Fibroblast of the conjunctiva (primary cell): ENCODE measurements around the gene HPS1.

ENCODE experiments used
- DNase-seq: peaks from one replicate; pipeline ENCODE4 v3.0.0-alpha.2; 2010; ENCODE audit warnings: low read depth

The HPS1 gene

DNA sequence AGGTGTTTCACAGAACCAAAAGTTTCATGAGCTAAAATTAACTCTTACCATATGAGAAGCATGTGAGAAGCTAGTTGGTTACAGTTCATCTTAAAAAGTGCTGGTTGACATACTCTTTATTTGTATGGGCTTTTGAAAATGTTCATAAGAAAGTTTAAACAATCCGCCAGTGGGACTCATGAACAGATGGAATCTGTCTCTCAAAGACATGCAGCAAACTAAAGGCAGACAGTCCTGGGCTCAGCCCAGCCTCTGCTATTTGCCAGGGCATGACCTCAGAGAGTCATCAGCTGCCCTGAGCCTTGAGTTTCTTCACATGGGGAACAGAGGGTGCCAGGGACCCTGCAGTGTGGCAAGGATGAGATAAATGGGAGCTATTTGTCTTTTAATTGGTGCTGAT lies 35.0 kb downstream of the HPS1 start:
- no peak for DNase-seq

DNA sequence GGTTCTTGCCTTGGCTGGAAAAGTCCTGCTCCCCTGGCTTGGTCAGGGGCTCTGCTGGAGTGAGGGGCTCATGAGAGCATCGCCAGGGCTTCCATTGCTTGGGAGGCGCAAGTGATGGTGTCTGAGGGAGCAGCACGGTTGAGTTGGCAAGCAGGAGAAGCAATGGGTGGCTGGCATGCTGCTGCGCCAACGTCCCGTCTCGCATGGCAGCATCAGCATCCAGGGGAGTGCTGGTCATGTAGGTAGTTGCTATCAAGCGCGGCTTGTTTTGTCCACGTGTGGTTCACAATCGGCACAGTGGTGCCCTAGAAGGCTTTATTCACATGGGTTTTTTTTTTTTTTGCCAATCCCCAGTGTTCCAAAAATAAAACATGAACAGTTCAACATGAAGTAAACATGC lies 35.6 kb downstream of the HPS1 start:
- DNase-seq = no peak

DNA sequence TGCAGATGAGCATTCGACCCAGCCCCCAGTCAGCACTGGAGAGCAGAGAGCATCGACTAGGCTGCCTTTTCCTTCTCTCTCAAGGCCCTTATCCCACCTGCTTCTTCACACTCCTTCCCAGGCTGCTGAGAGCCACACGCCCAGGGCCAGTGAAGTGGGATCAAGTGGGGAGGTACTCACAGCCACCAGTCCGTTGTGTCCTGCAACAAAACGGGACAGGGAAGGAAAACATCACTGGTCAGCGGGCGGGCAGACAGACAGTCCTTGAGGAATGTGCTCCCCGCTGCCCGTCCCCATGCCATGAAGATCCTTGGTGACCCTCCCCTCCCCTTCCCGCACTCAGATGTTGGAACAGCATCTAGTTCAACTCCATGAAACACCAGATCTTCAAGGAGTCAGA lies 36.0 kb downstream of the HPS1 start:
- no peak for DNase-seq

DNA sequence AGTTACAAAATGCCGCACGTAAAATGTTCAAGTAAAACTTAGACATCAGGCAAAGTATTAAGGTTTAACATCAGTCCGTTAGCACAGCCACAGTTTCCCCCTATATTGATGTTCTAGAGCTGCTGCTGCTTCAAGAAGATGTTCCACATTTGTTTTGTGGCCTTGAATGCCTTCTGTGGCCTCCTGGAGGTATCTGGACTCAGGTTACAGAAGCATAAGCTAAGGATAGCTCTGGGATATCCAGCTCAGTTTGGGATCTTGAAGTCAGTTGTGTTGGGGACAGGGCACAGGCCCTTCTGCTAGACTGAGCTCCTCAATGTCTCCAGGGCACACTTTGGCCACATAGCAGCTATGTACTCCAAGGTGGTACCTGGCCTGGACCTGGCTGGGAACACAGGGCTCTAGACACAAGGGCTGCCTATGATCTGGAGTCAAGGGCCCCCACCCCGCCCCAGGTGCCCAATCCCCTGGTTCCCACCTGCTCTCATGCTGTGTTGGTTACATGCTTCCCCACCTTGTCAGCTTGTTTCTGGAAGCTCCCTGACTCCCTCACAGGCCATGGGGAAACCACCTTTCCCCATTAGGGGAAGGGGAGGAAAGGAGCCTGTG lies 36.5 kb downstream of the HPS1 start:
- DNase-seq = no peak

DNA sequence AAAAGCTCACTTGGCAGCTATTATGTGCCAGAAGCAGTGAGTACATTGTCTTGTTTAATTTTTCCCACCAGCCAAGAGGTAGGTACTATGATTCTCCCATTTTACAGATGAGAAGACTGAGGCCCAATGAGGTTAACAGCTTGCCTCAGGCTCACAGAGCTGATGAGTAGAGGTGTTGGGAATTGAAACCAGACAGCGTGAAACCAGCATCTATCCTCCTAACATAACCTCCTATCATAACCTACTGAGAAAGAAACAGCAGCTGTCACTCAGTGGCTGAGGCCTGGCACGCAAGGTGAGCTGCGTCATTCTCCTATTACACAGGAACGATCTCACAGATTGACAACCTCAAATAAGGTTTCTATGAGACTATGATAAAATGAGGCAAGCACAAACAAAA lies 37.9 kb downstream of the HPS1 start:
- no peak for DNase-seq

DNA sequence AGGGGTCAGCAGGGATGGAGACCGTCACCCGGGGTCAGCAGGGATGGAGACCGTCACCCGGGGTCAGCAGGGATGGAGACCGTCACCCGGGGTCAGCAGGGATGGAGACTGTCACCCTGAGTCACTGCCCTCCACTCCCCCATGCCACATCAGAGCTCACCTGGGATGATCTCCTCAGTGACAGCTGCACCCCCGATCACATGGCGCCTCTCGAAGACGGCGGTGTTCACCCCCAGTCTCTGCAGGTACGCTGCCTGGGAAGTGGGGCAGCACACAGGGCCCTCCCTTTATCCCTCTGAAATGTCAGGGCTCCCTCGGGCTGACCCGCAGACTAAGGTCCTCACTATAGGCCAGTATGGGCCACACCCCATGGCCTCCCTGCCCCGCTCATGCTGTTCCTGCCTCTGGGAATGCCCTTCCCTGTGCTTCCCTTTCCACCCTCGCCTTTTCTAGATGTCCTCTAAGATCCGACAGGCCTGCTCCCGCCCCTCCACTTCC lies 38.9 kb downstream of the HPS1 start:
- DNase-seq = no peak

DNA sequence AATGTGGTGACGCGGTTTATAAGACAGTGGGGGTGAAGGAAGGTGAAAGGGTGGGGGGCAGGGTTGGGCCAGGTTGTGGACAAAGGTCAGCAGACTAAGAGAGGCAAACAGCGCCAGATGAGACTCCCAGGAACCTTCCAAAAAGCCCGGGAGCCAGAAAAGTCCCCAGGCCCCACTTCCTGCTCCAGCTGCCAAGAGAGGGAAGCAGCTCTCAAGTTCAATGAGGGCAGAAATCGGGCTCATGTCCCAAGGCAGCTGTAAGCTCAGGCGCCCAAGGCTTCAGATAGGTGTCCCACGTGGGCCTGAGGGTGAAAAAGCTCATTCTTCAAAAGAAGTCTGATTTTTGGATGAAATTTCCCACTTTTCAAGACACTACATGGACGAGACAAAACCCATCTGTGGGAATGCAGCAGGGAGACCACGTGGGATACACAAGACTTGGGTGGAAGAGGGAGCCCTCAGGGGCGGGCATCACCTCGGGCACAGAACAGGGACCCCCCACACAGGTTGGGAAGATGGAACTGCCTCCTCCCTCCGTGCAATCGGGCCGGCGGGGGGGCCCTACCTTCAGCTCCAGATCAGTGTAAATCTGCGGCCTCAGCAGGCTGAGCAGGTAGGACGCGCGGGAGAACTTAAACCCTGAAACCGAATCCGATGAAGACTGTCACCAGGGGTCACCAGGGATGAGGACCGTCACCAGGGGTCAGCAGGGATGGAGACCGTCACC lies 39.6 kb downstream of the HPS1 start:
- no peak for DNase-seq

DNA sequence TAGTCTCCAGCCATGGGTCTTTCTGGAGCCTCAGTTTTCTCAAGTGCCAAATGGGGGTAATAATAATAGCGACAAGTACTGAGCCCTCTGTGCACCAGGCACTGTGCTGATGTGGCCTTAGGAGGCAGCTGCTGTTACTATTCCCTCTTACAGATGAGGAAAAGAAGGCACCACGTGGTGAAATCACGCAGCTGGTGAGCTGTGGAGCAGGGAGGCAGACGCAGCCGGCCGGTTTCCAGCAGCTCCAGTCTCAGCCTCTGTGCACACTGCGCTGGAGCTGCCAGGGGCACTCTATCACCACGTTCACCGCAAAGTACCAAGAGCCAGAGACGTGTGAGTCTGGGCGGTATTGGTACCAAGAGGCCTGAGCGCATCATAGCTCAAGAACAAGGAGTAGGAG lies 41.3 kb downstream of the HPS1 start:
- DNase-seq = no peak

DNA sequence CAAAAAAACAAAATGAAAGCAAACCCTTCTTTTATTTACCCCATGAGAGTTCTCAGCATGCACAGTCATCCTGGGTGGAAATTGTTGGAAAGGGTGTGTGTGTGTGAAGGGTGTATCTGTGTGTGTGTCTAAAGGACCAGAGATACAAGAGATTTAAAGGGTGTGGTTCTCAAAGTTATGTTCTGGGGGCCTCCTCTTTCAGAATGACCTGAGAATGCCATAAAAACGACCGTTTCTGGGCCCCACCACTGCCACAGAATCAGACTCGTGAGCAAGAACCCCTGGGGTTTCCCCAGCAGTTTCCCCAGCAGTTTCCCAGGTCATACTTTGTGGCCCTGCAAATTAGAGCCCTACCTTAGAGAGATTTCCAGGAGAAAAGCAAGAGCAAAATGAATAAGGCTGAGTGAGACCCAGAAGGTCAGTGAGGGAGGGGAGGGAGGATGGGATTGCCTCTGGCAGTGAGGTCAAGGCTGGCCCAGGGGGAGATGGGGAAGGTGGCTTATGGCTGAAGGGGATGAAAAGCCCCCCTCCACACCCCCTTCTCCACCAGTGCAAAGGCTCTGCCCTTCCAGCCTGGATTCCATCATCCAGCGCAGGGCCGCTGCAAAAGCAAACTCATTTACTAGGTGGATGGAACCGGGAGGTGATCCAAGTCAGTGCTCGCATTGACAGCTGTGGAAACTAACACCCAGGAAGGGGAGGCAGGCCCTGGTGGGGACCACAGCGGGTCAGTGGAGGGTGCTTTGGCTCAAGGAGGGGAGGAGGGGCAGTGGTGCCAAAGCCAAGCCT lies 42.0 kb downstream of the HPS1 start:
- DNase-seq = peak; percentile 50

DNA sequence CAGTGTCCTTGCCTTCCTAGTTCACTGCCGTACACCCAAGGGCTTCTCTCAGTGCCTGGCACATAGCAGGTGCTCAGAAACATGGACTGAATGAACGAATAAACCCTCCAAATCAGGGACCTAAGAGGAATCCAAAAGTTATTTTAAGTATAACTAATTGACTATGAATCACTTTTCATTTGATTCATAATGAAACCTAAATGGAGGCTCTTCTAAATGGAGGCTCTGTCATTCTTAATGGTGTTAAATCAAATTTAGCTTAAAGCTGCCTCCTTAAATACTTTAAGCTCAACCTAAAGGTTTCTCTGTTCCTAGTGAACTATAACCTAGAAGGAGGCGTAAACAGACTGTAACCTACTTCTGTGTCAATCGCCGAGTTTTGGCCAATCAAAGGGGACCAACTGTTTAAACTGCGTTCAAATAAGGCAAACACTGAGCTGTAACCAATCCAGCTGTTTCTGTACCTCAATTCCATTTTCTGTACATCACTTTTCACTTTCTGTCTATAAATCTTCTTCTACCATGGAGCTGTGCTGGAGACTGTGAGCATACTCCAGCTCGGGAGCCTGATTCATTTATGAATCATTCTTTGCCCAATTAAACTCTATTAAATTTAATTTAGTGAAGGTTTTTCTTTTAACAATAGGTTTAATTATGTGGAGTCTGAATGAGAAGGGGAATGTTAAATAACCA lies 42.8 kb downstream of the HPS1 start:
- DNase-seq = no peak

DNA sequence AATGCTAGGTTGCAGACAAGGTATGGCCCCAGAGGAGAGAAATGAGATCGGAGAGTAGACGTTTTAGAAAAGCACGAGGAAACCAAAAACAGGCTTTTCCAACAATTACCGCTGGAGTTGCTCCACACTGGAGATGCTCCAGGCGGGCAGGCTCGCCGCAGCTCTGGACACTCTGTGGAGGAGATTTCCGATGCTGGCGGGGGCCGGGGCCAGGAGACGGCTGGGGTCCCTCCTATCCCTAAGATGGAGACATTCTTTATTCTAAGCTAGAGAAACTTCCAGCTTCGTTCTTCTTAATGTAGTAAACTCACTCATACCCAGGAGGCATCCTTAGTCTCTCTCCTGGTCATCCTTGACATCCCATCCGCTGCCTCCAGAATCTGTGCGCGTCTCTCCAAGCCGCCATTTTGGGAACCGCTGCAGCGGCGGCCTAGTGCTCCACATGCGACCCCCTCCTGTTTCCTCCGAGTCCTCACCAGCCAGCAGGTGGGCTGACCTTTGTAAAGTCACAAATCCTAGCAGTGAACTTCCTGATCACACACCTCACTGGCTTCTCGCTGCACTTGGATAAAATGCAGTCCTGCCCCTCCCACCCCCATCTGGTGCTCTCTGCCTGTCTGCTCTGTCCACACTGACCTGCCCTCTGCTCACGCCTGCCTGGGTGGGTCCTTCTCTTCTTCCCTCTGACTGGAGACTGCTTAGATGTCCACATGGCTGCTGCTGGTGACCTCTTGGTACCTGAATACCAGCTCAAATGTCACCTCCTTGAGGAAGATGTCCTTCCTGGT lies 43.6 kb downstream of the HPS1 start:
- no peak for DNase-seq

DNA sequence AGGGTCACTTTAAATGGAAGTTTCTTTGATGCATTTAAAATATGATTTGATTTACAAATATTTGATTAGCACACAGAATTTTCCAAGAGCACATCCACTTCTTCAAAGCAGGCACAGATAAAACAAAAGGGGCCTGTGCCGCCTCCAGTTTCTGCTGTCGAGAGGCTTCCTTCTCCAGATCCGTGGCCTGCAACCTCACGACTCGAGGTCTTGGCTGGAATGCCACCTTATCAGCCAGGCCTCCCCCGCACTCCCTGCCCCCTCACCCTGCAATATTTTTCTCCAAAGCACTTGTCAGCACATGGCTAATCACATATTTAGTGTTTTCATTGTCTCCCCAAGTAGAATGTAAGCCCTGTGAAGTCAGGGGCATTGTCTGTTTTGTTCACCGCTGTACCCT lies 44.3 kb downstream of the HPS1 start:
- DNase-seq = no peak

DNA sequence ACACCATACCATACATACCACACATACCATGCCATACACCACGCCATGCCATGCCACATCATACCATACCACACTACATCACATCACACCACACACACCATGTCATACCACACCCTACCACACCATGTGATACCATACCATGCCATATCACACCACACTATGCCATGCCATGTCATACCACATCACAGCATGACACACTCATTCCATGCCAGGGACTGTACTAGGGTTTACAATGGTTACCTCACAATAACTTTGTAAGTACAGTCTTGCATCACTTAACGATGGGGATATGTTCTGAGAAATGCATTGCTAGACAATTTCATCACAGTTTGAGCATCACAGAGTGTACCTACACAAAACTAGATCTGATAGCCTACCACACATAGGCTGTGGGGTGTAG lies 46.3 kb downstream of the HPS1 start:
- no peak for DNase-seq

DNA sequence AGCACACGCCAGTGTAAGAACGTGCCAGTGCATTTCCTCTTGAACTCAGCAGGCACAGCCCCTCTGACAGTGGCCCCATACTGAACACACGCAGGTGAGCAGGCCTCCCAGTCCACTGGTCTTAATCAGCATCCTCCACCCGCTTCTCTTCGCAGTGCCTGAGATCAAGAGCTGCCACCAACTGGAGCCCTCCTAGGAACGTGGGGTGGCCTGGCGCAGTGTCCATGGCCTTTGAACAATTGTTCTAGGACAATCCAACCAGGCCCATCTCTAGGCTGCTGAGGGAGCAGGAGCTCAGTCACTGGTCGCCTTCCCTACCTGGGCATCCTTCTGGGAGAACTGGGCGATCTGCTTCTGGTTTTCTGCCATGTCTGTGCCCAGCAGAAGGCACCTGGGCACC lies 47.0 kb downstream of the HPS1 start:
- DNase-seq = no peak

DNA sequence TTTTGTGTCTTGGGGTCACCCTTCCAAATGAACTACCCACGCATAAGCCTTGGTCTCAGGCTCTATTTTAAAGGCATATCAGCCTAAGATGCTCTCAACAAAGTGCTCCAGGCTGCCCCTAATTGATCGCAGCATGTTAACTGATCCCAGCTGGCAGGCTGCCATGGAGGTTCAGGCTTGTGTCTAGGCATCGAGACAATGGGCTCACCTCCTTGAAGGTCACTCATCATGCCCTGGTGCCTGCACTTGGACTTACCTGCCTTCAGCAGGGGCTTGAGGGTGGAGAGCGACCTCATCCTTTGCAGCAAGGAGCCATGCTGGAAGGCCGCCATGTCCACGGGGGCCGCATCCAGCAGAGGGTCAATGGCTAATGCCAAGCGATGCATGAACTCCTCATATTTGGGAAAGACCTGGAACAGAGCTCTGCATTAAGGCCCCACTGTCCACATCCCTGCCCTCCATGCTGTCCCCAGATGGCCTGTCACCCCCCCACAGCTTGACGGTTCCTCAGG lies 49.6 kb downstream of the HPS1 start:
- no peak for DNase-seq

DNA sequence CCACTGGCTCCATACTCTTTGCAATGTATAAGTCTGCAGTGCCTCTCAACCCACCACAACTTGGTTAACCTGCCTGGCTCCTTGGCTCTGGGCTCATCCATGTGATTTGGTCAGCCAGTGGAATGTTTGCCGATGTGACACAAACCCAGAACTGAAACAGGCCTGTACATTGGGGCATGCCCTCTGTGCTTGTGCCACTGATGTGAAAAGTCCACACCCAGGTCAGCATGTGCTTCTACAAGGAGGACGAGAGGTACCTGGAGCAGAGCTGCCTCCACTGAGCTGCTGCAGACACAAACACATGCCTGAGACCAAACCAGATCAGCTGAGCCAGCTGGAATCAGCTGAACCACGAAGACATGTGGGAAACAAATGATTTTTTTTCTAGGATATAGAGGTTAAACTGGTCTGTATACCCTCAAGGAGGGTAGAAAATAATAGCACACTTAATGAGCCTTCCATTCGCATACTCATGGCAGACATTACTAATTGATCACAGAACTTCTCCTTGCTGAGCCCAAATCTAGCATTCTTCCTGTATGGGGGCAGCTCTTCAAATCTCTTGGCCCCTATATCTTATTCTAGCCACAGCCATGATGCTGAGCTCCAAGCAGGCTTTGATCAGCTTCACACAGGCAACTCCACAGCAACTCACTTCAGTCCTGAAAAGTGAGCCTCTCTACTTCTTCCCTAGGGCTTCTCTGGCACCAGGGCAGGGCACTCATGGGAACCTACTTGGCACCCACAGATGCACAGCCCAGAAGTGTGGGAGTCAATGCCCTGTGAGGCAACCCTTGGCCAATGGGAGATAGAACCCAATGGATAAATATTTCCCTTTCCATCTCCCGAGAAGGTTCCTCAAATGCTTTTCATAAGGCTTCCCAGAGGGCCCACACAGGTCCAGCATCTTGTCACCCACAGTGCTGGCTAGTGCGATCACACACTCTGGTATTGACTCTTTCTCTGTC lies 50.4 kb downstream of the HPS1 start:
- DNase-seq = no peak

DNA sequence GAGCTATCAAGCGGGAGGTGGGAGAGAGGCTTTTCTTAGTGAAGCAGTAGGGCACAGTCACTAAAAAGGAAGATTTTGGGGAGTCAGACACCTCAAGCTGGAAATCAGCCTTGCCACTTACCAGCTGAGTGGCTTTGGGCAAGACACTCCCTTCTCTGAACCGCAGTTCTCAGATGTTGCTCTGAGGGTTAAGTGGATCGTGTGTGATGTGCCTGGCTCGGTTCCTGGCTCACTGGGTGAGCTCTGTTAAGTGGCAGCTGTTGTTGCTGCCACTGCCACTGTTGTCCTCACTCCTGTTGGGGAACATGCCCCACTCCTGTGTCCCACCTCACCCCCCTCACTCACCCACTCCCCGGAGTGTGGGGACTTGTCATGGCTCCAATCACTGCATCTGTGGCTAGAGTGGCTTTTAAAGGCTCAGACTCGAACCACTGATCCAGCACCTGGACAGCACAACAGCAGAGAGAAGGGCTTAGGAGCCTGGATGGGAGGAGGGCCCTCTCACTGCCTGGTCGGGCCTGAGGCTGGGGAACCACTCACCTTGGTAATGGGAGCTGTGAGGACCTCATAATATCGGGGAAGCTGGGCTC lies 51.8 kb downstream of the HPS1 start:
- no peak for DNase-seq

DNA sequence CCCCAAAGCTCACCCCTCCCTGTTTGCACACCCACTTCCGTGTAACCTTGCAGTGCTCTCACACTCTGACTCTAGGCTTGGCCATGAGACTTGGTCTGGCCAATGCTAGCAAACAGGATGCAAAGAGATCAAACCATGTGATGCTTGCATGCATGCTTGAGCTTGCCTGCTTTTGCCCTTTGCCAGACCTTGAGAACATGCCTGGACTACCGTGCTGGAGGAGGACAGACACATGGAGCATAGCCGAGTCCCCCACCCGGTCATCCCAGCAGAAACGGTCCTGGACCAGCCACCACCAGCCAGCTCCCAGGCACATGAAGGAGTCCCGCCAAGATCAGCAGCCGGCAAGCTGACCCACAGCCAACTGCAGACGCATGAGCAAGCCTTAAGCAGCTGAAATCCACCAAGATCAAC lies 55.1 kb downstream of the HPS1 start:
- DNase-seq = no peak

DNA sequence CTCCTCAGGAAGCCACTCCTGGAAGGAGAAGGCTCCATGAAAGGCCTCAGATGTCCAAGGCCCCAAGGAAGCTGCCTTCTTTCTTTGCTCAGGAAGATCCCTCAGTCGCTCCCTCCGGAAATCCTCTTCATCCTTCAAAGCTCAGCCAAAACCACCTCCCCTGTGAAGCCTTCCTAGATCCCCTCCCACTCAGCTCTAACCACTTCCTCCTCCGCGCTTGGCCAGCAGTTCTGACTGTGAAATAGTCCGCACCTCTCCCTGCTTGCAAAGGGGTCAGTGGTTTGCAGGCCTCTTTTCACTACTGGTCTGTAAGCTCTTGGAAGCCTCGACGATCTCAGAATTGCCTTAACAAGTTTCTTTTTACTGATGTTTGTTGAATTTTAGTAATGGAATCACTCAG lies 55.7 kb downstream of the HPS1 start:
- DNase-seq = no peak

DNA sequence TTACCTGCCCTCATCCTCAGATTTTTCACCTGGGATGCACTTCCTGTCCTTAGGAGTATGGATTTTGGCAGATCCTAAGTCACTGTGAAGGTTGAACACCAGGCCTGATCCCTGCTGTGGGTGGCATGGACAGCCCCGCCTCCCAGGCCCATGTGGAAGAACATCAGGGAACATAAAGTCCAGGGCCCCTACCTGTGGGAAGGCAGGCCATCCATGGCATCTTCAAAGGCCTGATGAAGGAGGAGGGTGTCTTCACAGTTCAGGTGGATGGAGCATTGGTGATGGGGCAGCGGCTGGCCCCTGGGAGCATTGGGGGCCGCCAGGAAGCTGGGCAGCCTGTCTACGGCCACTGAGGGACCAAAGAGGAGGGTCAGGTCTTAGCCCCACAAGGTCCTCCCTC lies 56.3 kb downstream of the HPS1 start:
- DNase-seq = no peak
